Mucosa of stomach (tissue), 1 donor: Measurements from ENCODE around the gene RBL2.
"Not testable (repeated sequence)": the region's sequence is repeated elsewhere in the genome, so short reads cannot be mapped to it uniquely, and the experiment has no call there.

Experiments
- H3K27me3 ChIP-seq: one replicate; pipeline ENCODE4 v1.7.0; 2013; ENCODE audit warnings: mild to moderate bottlenecking, low read length; ENCODE audit not compliant: control insufficient read depth, insufficient read depth
- H3K36me3 ChIP-seq: one replicate; pipeline ENCODE4 v1.7.0; 2013; ENCODE audit warnings: low read length; ENCODE audit not compliant: control insufficient read depth, insufficient read depth
- H3K4me1 ChIP-seq: one replicate; pipeline ENCODE4 v1.7.0; 2013; ENCODE audit warnings: mild to moderate bottlenecking, low read length; ENCODE audit not compliant: control insufficient read depth, insufficient read depth
- H3K4me3 ChIP-seq: one replicate; pipeline ENCODE4 v1.7.0; 2013; ENCODE audit warnings: low read length
- H3K9ac ChIP-seq: one replicate; pipeline ENCODE4 v1.7.0; 2013; ENCODE audit warnings: mild to moderate bottlenecking, low read length, moderate library complexity
- H3K9me3 ChIP-seq: one replicate; pipeline ENCODE4 v1.7.0; 2013; ENCODE audit warnings: mild to moderate bottlenecking, low read length, moderate library complexity; ENCODE audit not compliant: control insufficient read depth
- donor health status: Pancreatic carcinoma.

RBL2 gene, protein sequence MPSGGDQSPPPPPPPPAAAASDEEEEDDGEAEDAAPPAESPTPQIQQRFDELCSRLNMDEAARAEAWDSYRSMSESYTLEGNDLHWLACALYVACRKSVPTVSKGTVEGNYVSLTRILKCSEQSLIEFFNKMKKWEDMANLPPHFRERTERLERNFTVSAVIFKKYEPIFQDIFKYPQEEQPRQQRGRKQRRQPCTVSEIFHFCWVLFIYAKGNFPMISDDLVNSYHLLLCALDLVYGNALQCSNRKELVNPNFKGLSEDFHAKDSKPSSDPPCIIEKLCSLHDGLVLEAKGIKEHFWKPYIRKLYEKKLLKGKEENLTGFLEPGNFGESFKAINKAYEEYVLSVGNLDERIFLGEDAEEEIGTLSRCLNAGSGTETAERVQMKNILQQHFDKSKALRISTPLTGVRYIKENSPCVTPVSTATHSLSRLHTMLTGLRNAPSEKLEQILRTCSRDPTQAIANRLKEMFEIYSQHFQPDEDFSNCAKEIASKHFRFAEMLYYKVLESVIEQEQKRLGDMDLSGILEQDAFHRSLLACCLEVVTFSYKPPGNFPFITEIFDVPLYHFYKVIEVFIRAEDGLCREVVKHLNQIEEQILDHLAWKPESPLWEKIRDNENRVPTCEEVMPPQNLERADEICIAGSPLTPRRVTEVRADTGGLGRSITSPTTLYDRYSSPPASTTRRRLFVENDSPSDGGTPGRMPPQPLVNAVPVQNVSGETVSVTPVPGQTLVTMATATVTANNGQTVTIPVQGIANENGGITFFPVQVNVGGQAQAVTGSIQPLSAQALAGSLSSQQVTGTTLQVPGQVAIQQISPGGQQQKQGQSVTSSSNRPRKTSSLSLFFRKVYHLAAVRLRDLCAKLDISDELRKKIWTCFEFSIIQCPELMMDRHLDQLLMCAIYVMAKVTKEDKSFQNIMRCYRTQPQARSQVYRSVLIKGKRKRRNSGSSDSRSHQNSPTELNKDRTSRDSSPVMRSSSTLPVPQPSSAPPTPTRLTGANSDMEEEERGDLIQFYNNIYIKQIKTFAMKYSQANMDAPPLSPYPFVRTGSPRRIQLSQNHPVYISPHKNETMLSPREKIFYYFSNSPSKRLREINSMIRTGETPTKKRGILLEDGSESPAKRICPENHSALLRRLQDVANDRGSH

DNA sequence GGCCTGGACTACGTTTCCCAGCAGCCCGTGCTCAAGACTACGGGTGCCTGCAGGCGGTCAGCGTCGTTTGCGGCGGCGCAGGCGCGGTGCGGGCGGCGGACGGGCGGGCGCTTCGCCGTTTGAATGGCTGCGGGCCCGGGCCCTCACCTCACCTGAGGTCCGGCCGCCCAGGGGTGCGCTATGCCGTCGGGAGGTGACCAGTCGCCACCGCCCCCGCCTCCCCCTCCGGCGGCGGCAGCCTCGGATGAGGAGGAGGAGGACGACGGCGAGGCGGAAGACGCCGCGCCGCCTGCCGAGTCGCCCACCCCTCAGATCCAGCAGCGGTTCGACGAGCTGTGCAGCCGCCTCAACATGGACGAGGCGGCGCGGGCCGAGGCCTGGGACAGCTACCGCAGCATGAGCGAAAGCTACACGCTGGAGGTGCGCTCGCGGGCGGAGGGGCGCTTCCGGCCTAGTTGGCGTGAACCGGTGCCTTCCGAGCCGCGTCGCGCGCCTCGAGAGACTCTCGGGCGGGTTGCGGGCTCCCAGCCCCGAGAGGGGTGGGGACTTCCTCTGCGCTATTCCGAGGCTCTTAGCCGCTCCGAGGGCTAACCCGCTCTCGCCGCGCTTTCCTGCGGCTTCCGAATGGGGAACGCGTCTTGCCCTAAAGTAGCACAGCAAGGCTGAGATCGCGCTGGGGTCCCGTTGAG is at the start of gene RBL2:
RBL2 (plus strand) TSS at position 95 of the 689 bp plus-strand sequence; CDS start at position 181, 86 bp downstream.
- Histone ChIP-seq H3K4me1 (peaks cover 5% of the 10 kb centered on the region), H3K4me3 (peak within 1 kb of the TSS; percentile 96), H3K9me3 (no peaks in the 10 kb centered on the region), H3K36me3 (no peaks in the 10 kb centered on the region), H3K27me3 (no peaks in the 10 kb centered on the region), H3K9ac (peak within 1 kb of the TSS; percentile 97)

DNA sequence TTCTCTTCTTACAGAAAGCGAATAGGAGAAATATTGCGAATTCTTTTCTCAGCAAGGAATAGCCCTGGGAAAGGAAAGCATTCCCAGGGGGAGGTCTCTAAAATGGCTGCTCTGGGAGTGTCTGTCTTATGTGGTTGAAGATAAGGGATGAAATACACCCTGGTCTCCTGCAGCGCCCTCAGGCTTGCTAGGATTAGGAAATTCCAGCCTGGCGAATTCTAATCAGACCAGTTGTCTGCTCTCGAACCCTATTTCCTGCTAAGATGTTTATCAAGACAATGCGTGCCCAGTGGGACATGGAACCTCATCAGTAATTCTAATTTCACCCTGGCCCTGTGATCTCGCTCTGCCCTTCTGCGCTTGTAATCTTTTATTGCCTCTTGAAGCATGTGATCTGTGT is 49.7 kb upstream of the RBL2 start:
- H3K36me3 ChIP-seq, H3K27me3 ChIP-seq, H3K9ac ChIP-seq, H3K4me1 ChIP-seq, H3K4me3 ChIP-seq, H3K9me3 ChIP-seq: not testable (repeated sequence)

DNA sequence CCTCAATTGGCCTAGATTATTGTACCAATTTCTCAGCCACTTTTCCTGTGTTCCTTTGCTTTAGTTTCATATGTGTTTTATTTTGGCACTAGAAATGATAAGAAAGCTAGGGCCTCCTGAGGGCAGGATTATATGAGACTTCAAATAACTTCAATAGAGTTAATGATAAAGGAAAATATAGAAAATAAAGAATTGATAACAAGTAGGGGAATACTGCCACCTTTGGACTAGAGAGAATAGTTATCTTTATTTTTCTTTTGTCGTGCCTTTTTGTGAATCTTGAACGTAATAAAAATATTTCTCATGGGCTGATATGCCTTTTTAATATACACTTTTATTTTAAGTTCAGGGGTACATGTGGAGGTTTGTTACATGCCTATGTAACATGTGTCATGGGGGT is 29.3 kb upstream of the RBL2 start:
- Histone ChIP-seq H3K9ac (no peak overlapping the region), H3K9me3 (no peaks in the 10 kb centered on the region), H3K27me3 (no peaks in the 10 kb centered on the region), H3K4me3 (no peak overlapping the region), H3K4me1 (no peaks in the 10 kb centered on the region), H3K36me3 (no peaks in the 10 kb centered on the region)

DNA sequence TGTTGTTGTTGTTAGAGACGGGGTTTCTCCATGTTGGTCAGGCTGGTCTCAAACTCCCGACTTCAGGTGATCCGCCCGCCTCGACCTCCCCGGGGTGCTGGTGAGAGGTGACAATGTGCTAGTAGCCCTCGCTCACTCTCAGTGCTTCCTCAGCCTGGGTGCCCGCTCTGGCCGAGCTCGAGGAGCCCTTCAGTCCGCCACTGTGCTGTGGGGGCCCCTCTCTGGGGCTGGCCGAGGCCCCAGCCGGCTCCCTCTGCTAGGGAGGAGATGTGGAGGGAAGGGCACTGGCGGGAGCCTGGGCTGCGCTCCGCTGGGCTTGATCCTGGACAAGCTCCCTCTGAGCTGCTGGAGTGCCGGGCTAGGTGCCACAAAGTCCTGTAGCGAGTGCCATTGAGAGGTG is 21.7 kb upstream of the RBL2 start:
- Histone ChIP-seq H3K4me3 (no peak overlapping the region), H3K27me3 (no peaks in the 10 kb centered on the region), H3K4me1 (no peaks in the 10 kb centered on the region), H3K9ac (no peak overlapping the region), H3K9me3 (no peaks in the 10 kb centered on the region), H3K36me3 (no peaks in the 10 kb centered on the region)

DNA sequence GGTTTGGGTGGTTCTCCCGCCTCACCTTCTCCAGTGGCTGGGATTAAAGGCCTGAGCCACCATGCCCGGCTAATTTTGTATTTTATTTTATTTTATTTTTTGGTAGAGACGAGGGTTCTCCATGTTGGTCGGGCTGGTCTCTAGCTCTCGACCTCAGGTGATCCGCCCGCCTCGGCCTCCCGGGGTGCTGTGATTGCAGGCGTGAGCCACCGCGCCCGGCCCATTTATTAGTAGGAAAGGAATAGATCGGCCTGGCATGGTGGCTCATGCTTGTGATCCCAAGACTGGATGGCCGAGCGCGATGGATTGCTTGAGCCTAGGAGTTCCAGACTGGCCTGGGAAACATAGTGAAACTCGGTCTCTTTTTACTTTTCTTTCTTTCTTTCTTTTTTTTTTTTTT is 20.4 kb upstream of the RBL2 start:
- no peaks in the 10 kb centered on the region for H3K27me3 ChIP-seq
- H3K36me3 ChIP-seq = no peaks in the 10 kb centered on the region
- no peak overlapping the region for H3K9ac ChIP-seq
- no peaks in the 10 kb centered on the region for H3K4me1 ChIP-seq
- no peak overlapping the region for H3K4me3 ChIP-seq
- no peaks in the 10 kb centered on the region for H3K9me3 ChIP-seq

DNA sequence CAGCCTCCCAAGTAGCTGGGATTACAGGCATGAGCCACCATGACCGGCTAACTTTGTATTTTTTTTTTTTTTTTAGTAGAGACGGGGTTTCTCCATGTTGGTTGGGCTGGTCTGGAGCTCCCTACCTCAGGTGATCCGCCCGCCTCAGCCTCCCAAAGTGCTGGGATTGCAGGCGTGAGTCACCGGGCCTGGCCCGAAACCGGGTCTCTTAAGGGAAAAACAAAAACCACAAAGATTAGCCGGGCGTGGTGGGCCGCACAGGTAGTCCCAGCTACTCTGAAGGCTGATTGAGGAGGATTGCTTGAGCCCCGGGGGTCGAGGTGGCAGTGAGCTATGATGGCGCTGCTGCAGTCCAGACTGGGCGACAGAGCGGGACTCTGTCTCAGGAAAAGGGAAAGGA is 19.9 kb upstream of the RBL2 start:
- no peak overlapping the region for H3K9ac ChIP-seq
- H3K4me3 ChIP-seq = no peak overlapping the region
- H3K9me3 ChIP-seq = no peaks in the 10 kb centered on the region
- H3K27me3 ChIP-seq = no peaks in the 10 kb centered on the region
- H3K36me3 ChIP-seq = no peaks in the 10 kb centered on the region
- no peaks in the 10 kb centered on the region for H3K4me1 ChIP-seq

DNA sequence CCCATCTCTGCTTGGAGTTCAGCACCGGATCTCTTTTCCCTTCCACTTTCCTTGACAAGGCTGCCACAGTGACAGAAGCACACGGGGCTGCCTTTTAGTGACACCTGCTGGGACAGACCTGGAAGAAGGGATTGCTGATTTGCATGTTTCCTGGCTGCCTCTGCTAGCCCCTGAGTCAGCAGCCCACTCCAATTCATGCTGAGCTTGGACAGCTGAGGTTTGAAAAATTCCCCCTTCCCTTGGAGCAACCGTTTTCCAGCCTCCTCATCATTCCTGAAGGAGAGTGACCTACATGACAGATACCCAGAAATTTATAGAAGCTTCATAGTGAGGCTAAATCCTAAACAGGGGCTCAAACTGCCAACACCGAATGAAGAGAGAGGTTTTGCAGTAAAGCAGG is 18.8 kb upstream of the RBL2 start:
- Histone ChIP-seq H3K4me1 (no peaks in the 10 kb centered on the region), H3K9ac (no peak overlapping the region), H3K4me3 (no peak overlapping the region), H3K36me3 (no peaks in the 10 kb centered on the region), H3K27me3 (no peaks in the 10 kb centered on the region), H3K9me3 (no peaks in the 10 kb centered on the region)

DNA sequence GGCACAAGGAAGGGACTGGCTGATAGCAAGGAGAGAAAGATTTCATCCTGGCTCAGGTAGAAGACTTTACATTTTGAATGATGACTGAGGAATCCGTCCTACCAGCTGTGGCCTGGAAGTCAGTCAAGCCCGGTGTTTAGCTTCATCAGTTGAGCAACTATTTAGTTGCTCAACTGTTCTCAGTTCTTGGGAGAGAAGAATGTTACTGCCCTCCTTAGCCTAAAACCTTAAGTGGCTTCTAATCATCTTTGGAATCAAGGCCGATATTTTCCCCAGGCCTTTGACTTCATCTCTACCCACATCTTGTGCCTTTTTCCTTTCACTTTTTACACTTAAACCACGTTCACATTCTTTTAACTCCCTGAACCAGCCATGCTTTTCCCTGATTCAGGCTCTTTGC is 17.3 kb upstream of the RBL2 start:
- Histone ChIP-seq H3K4me1 (no peaks in the 10 kb centered on the region), H3K4me3 (no peak overlapping the region), H3K36me3 (no peaks in the 10 kb centered on the region), H3K9me3 (no peaks in the 10 kb centered on the region), H3K9ac (no peak overlapping the region), H3K27me3 (no peaks in the 10 kb centered on the region)

DNA sequence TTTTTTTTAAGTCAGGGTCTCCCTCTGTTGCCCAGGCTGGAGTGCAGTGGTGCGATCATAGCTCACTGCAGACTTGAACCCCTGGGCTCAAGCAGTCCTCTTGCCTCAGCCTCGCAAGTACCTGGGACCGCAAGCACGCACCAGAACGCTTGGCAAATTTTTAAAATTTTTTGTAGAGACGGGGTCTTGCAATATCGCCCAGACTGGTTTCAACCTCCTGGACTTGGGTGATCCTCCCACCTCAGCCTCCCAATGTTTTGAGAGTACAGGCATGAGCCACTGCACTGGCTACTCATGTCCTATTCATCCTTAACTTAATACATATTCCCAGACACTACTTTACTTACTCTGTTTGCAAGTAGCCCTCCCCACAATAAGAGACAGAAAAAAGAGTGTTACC is 16.3 kb upstream of the RBL2 start:
- Histone ChIP-seq H3K27me3 (no peaks in the 10 kb centered on the region), H3K4me3 (no peak overlapping the region)

DNA sequence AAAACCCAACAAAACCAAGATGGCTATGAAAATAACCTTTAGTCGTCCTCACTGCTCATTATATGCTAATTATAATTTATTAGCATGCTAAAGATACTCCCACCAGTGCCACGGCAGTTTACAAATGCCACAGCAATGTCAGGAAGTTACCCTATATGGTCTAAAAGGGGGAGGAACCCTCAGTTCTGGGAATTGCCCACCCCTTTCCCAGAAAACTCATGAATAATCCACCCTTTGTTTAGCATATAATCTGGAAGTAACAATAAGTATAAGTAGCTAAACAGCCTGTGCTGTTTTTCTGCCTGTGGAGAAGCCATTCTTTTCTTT is 14.9 kb upstream of the RBL2 start:
- not testable (repeated sequence) for H3K4me1 ChIP-seq, H3K27me3 ChIP-seq, H3K9me3 ChIP-seq, H3K4me3 ChIP-seq, H3K9ac ChIP-seq, H3K36me3 ChIP-seq

More for the DNA sequence above, 16.3 kb upstream of the RBL2 start:
- no peaks in the 10 kb centered on the region for H3K36me3 ChIP-seq
- no peaks in the 10 kb centered on the region for H3K4me1 ChIP-seq
- H3K9me3 ChIP-seq = no peaks in the 10 kb centered on the region
- H3K9ac ChIP-seq = no peak overlapping the region

DNA sequence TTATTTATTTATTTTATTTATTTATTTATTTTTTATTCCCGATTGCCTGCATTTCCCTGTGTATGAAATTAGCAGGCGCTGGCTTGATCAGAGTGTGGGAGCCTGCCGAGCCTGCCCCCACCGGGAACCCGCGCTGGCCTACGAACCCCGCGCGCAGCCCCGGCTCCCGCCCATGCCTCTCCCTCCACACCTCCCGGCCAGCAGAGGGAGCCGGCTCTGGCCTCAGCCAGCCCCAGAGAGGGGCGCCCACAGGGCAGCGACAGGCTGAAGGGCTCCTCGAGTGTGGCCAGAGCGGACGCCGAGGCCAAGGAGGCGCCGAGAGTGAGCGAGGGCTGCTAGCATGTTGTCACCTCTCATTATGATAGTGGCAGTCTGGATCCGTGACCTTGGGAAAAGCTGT is 13.0 kb upstream of the RBL2 start:
- Histone ChIP-seq H3K4me3 (no peak overlapping the region), H3K27me3 (no peaks in the 10 kb centered on the region), H3K9me3 (no peaks in the 10 kb centered on the region), H3K9ac (no peak overlapping the region), H3K36me3 (no peaks in the 10 kb centered on the region), H3K4me1 (no peaks in the 10 kb centered on the region)

DNA sequence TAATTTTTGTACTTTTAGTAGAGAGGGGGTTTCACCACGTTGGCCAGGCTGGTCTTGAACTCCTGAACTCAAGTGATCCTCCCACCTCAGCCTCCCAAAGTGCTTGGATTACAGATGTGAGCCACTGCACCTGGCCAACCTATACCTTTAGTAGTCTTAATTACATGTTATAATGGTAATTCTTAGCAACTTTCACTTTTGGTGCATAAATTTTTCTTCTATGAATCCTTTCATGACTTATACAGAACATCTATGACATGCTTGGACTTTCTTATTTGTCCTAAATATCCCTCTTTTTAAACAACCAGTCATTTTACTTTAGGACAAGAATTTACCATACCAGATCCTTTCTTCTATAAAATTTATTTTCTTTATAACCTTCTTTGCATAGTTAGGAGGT is 10.3 kb upstream of the RBL2 start:
- not testable (repeated sequence) for H3K4me1 ChIP-seq, H3K27me3 ChIP-seq, H3K4me3 ChIP-seq, H3K36me3 ChIP-seq, H3K9me3 ChIP-seq, H3K9ac ChIP-seq
